CD4-positive, alpha-beta T cell treated with Interleukin-4 for 4 hours (primary cell): ENCODE measurements around the gene MAGOH.

Source experiments
- DNase-seq: peaks from one replicate; pipeline ENCODE4 v3.0.0-alpha.2; 2020

MAGOH gene

GRCh38 chr1:53183095-53183990, 55.0 kb downstream of the MAGOH start:
- DNase-seq = no peak

DNA sequence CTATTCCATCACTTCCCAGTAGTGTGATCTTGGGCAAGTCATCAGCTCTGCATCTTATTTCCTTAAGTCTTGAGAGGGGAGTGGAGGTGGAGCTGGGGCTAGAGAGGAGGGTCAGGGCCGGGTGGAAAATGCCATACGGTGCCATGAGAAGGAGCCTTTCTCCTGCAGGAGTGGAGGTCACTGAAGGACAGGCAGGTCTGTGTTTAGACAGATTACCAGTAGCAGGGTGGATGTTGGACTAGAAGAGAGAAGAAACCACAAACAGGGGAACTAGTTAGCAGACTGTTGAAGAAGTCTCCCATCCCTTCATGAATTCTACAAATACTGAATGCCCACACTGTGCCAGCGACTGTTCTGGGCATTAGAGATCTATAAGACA, 55.6 kb downstream of the MAGOH start:
- no peak for DNase-seq

- DNase-seq = peak; percentile 80
Measured at GRCh38 chr1:53182111-53182593, 56.2 kb downstream of the MAGOH start.

- no peak for DNase-seq
Measured at GRCh38 chr1:53180951-53181350, 57.4 kb downstream of the MAGOH start.

- no peak for DNase-seq
Measured at GRCh38 chr1:53180226-53180625, 58.1 kb downstream of the MAGOH start.
